ENCODE data around the gene TNFAIP1.

TNFAIP1 gene

GRCh38 chr17:28313841-28314240 is 21.7 kb upstream of the TNFAIP1 start:
- H2AFZ ChIP-seq (ENCODE audit: low read length), result no peak overlapping the region
- H3F3A ChIP-seq (ENCODE audit: low read depth), result no peaks in the 10 kb centered on the region
- H3K4me3 ChIP-seq (ENCODE audit: low read length, poor library complexity, severe bottlenecking), result no peak overlapping the region
- no peaks in the 10 kb centered on the region for H3K9me2 ChIP-seq (replicated peaks; ENCODE audit: low read depth, low read length)
- H3K79me2 ChIP-seq (ENCODE audit: insufficient read depth, low read length), result peaks cover 14% of the 10 kb centered on the region
- no peaks in the 10 kb centered on the region for H3K27me3 ChIP-seq (ENCODE audit: insufficient read depth, low read length, poor library complexity, severe bottlenecking)
- no peaks in the 10 kb centered on the region for H3K9me3 ChIP-seq (ENCODE audit: insufficient read depth, low read depth, low read length)
- H4K20me1 ChIP-seq (ENCODE audit: insufficient read depth, low read length, poor library complexity, severe bottlenecking), result no peaks in the 10 kb centered on the region
- no peak overlapping the region for H3K9ac ChIP-seq (ENCODE audit: low read depth, low read length, poor library complexity, severe bottlenecking)
- H3K4me1 ChIP-seq (ENCODE audit: insufficient read depth, low read length, poor library complexity, severe bottlenecking), result peaks cover 14% of the 10 kb centered on the region
- H3K4me2 ChIP-seq (ENCODE audit: low read depth, low read length, poor library complexity, severe bottlenecking), result no peak overlapping the region
- TF ChIP-seq EZH2phosphoT487 (IDR thresholded peaks at IDR 0.05; ENCODE audit: borderline replicate concordance) (no peak), CTCF (conservative IDR thresholded peaks at IDR 0.05; ENCODE audit: low read length) (no peak)
- H3K36me3 ChIP-seq (ENCODE audit: insufficient read depth, low read length), result no peaks in the 10 kb centered on the region

DNA sequence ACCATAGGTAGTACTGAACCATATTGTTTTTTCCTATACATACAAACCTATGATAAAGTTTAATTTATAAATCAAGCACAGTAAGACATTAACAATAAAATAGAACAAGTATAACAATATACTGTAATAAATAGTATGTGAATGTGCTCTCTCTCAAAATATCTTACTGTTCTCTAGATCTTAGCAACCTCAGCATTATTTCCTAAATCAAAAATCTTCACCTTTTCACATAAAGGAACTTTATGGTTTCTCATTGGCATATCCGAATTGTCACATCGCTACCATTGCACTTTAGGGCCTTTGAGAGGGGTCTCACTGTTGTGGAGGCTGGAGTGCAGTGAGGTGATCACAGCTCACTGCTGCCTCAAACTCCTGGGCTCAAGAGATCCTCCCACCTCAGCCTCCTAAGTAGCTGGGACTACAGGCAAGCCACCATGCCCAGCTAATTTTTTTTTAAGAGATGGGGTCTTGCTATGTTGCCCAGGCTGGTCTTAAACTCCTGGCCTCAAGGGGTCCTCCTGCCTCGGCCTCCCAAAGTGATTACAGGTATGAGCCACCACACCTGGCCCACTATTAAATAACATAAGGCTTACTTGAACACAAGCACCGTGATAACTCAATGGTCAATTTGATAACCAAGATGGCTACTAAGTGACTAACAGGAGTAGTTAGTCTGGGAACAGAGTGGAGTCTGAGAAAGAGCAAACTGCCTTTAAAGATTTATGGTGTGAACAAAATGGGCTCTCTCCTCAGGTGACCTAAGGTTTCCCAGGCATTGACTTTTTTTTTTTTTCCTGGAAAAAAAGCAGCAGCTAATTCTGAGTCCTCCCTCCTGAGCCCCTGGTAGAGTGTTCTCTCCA is 19.5 kb upstream of the TNFAIP1 start:
- no peaks in the 10 kb centered on the region for H3K36me3 ChIP-seq (ENCODE audit: insufficient read depth, low read length)
- no peaks in the 10 kb centered on the region for H3K9me3 ChIP-seq (ENCODE audit: insufficient read depth, low read depth, low read length)
- H4K20me1 ChIP-seq (ENCODE audit: insufficient read depth, low read length, poor library complexity, severe bottlenecking), result peaks cover 18% of the 10 kb centered on the region
- no peak overlapping the region for H2AFZ ChIP-seq (ENCODE audit: low read length)
- no peak overlapping the region for H3K4me2 ChIP-seq (ENCODE audit: low read depth, low read length, poor library complexity, severe bottlenecking)
- no peak for TF ChIP-seq CTCF (conservative IDR thresholded peaks at IDR 0.05; ENCODE audit: low read length)
- no peak for TF ChIP-seq EZH2phosphoT487 (IDR thresholded peaks at IDR 0.05; ENCODE audit: borderline replicate concordance)
- no peak overlapping the region for H3K4me3 ChIP-seq (ENCODE audit: low read length, poor library complexity, severe bottlenecking)
- no peak overlapping the region for H3K9ac ChIP-seq (ENCODE audit: low read depth, low read length, poor library complexity, severe bottlenecking)
- peaks cover 30% of the 10 kb centered on the region for H3K4me1 ChIP-seq (ENCODE audit: insufficient read depth, low read length, poor library complexity, severe bottlenecking)
- peaks cover 2% of the 10 kb centered on the region for H3F3A ChIP-seq (ENCODE audit: low read depth)
- H3K79me2 ChIP-seq (ENCODE audit: insufficient read depth, low read length), result peaks cover 35% of the 10 kb centered on the region
- no peaks in the 10 kb centered on the region for H3K27me3 ChIP-seq (ENCODE audit: insufficient read depth, low read length, poor library complexity, severe bottlenecking)
- no peaks in the 10 kb centered on the region for H3K9me2 ChIP-seq (replicated peaks; ENCODE audit: low read depth, low read length)

DNA sequence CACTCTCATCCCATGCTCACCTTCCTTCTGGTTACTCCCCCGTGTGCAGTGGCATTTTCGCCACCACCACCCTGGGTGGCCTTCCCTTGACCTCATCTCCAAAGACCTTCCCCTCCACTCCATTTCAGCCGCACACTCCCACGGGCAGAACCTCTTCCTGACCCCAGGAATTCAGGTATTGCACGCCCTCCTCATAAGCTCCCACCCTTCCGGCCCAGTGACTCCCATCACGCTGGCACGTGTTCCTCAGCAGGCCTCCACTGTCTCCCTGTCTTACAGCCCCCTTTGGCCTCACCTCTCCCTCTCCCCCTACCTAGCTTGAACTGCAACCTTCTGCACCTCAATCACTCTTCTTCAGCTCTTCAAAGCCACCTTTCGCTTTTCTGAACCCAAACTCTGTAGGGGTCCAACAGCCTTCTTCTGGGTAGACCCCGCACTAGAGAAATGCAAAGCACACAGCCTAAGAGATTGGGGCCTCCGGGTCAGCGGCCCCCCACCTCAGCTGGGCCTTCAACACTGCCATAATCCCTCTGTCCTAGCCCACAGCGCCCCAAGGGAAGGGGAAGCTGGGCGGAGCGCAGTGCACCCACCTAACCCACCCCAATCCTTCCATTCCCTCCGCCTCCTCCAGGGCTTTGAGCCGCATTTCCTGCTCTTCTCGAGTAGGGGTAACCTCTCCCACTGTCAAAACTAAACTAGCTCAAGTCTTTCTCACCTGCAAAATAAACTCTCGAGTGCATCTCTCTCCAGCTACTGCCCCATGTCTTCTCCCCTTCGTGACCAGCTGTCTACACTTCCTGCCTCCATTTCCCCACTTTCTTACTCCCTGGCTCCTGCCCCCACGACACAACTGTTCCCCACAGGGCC is 18.2 kb upstream of the TNFAIP1 start:
- no peaks in the 10 kb centered on the region for H3K36me3 ChIP-seq (ENCODE audit: insufficient read depth, low read length)
- no peaks in the 10 kb centered on the region for H3K9me2 ChIP-seq (replicated peaks; ENCODE audit: low read depth, low read length)
- peaks cover 3% of the 10 kb centered on the region for H3F3A ChIP-seq (ENCODE audit: low read depth)
- peak overlapping the region; percentile 97 for H3K4me2 ChIP-seq (ENCODE audit: low read depth, low read length, poor library complexity, severe bottlenecking)
- H4K20me1 ChIP-seq (ENCODE audit: insufficient read depth, low read length, poor library complexity, severe bottlenecking), result peaks cover 30% of the 10 kb centered on the region
- peak overlapping the region; percentile 98 for H3K4me3 ChIP-seq (ENCODE audit: low read length, poor library complexity, severe bottlenecking)
- no peaks in the 10 kb centered on the region for H3K9me3 ChIP-seq (ENCODE audit: insufficient read depth, low read depth, low read length)
- H3K9ac ChIP-seq (ENCODE audit: low read depth, low read length, poor library complexity, severe bottlenecking), result peak overlapping the region; percentile 98
- TF ChIP-seq CTCF (conservative IDR thresholded peaks at IDR 0.05; ENCODE audit: low read length), result no peak
- no peak overlapping the region for H2AFZ ChIP-seq (ENCODE audit: low read length)
- peaks cover 43% of the 10 kb centered on the region for H3K4me1 ChIP-seq (ENCODE audit: insufficient read depth, low read length, poor library complexity, severe bottlenecking)
- peaks cover 47% of the 10 kb centered on the region for H3K79me2 ChIP-seq (ENCODE audit: insufficient read depth, low read length)
- H3K27me3 ChIP-seq (ENCODE audit: insufficient read depth, low read length, poor library complexity, severe bottlenecking), result no peaks in the 10 kb centered on the region
